Hepatocyte (in vitro differentiated cells): ENCODE measurements around the gene ADGRD1. TPM values are rescaled to one million over a fixed set of nuclear protein-coding genes. Genes with fewer than 3 reads are reported as not detected.
A peak's percentile ranks its signal among the peaks of the same experiment; 100 is the strongest.
"Not testable (repeated sequence)": the region's sequence is repeated elsewhere in the genome, so short reads cannot be mapped to it uniquely, and the experiment has no call there.

Experiments
- DNase-seq: peaks from one replicate; pipeline ENCODE4 v3.0.0-alpha.2; 2016; ENCODE audit warnings: low spot score
- H2AFZ ChIP-seq: fragments of 200-600 bp; sonication (generic); 2 replicates; pipeline ENCODE4 v1.6.0; 2016; ENCODE audit warnings: antibody characterized with exemption, mild to moderate bottlenecking
- H3K27ac ChIP-seq: fragments of 200-600 bp; sonication (generic); 2 replicates; pipeline ENCODE4 v1.5.1; 2016; ENCODE audit warnings: mild to moderate bottlenecking
- H3K27me3 ChIP-seq: fragments of 200-600 bp; sonication (generic); 2 replicates; pipeline ENCODE4 v1.6.1; 2016
- H3K36me3 ChIP-seq: fragments of 200-600 bp; sonication (generic); replicated peaks from 2 replicates; pipeline ENCODE4 v1.5.1; 2016; ENCODE audit warnings: low read depth; ENCODE audit not compliant: insufficient read depth
- H3K4me1 ChIP-seq: fragments of 200-600 bp; sonication (generic); 2 replicates; pipeline ENCODE4 v1.5.1; 2016; ENCODE audit warnings: mild to moderate bottlenecking, moderate library complexity; ENCODE audit not compliant: insufficient read depth
- H3K4me2 ChIP-seq: fragments of 200-600 bp; sonication (generic); 2 replicates; pipeline ENCODE4 v1.6.0; 2016
- H3K4me3 ChIP-seq: fragments of 200-600 bp; sonication (generic); 2 replicates; pipeline ENCODE4 v1.5.1; 2016; ENCODE audit warnings: mild to moderate bottlenecking
- H3K79me2 ChIP-seq: fragments of 200-600 bp; sonication (generic); 2 replicates; pipeline ENCODE4 v1.6.0; 2017; ENCODE audit warnings: mild to moderate bottlenecking
- H3K9me2 ChIP-seq: fragments of 200-600 bp; sonication (generic); replicated peaks from 2 replicates; pipeline ENCODE4 v1.6.0; 2017; ENCODE audit warnings: mild to moderate bottlenecking; ENCODE audit not compliant: insufficient read depth
- H3K9me3 ChIP-seq: fragments of 200-600 bp; sonication (generic); 2 replicates; pipeline ENCODE4 v1.5.1; 2016; ENCODE audit warnings: low read depth, mild to moderate bottlenecking
- H4K20me1 ChIP-seq: fragments of 200-600 bp; sonication (generic); 2 replicates; pipeline ENCODE4 v1.6.0; 2016; ENCODE audit warnings: mild to moderate bottlenecking; ENCODE audit not compliant: insufficient read depth, poor library complexity, severe bottlenecking
- EZH2 ChIP-seq: fragments of 200-600 bp; sonication (generic); IDR thresholded peaks from 2 replicates; pipeline ENCODE4 v1.6.1; 2016; ENCODE audit warnings: antibody characterized with exemption, mild to moderate bottlenecking, borderline replicate concordance
- EZH2phosphoT487 ChIP-seq: fragments of 200-600 bp; sonication (generic); IDR thresholded peaks from one replicate; pipeline ENCODE4 v1.6.1; 2018; ENCODE audit warnings: antibody characterized with exemption, mild to moderate bottlenecking, low read depth, moderate library complexity; ENCODE audit not compliant: unreplicated experiment, severe bottlenecking
- WGBS: methylation state at CpG from one replicate; pipeline ENCODE4 v1.1.6; 2016; ENCODE audit warnings: low lambda C conversion rate; ENCODE audit errors: missing lambda C conversion rate; 5-methylcytosine and 5-hydroxymethylcytosine counted together
- polyA plus RNA-seq: library from polyadenylated mRNA; unstranded; fragments of >200 nt; fragmentation: Nextera tagmentation; extraction: Ambion mirVana; gene quantifications from 2 replicates; pipeline ENCODE4 v1.2.1, GENCODE V29; 2016
- total RNA-seq: library from RNA; depleted of rRNA; stranded (reverse); fragments of >200 nt; gene quantifications from 2 replicates; pipeline ENCODE4 v1.2.3, GENCODE V29; 2014
- TF ChIP-seq, protein P1 (sequence below): fragments of 200-600 bp; sonication (generic); IDR thresholded peaks from 2 replicates; pipeline ENCODE4 v1.5.1; 2016; ENCODE audit warnings: antibody characterized with exemption, mild to moderate bottlenecking; ENCODE audit not compliant: poor library complexity

Gene ADGRD1
- total and polyA plus RNA-seq, 2 experiments from 2014 or later: 18.1 to 18.5 TPM

- not testable (repeated sequence) for H3K9me3 ChIP-seq, H2AFZ ChIP-seq, H3K27ac ChIP-seq, H3K4me3 ChIP-seq, H3K27me3 ChIP-seq, DNase-seq, H4K20me1 ChIP-seq, H3K4me1 ChIP-seq, H3K36me3 ChIP-seq, H3K9me2 ChIP-seq, H3K4me2 ChIP-seq, H3K79me2 ChIP-seq
- WGBS: 95% methylated on average over 8 of the region's 12 CpGs
Observed at GRCh38 chr12:131071950-131072349, 118.2 kb downstream of the ADGRD1 start.

GRCh38 chr12:131072451-131073230, 118.9 kb downstream of the ADGRD1 start:
- Histone ChIP-seq H3K27ac (no peak overlapping the region), H2AFZ (no peak overlapping the region), H3K4me1 (no peaks in the 10 kb centered on the region), H3K4me2 (no peak overlapping the region), H3K4me3 (no peak overlapping the region), H3K79me2 (no peaks in the 10 kb centered on the region), H3K36me3 (no peaks in the 10 kb centered on the region), H3K9me2 (no peaks in the 10 kb centered on the region), H4K20me1 (no peaks in the 10 kb centered on the region), H3K27me3 (no peaks in the 10 kb centered on the region), H3K9me3 (no peaks in the 10 kb centered on the region)
- DNase-seq: no peak
- 98% methylated on average over 3 of the region's 3 CpGs for WGBS
- TF ChIP-seq, protein P1, sequence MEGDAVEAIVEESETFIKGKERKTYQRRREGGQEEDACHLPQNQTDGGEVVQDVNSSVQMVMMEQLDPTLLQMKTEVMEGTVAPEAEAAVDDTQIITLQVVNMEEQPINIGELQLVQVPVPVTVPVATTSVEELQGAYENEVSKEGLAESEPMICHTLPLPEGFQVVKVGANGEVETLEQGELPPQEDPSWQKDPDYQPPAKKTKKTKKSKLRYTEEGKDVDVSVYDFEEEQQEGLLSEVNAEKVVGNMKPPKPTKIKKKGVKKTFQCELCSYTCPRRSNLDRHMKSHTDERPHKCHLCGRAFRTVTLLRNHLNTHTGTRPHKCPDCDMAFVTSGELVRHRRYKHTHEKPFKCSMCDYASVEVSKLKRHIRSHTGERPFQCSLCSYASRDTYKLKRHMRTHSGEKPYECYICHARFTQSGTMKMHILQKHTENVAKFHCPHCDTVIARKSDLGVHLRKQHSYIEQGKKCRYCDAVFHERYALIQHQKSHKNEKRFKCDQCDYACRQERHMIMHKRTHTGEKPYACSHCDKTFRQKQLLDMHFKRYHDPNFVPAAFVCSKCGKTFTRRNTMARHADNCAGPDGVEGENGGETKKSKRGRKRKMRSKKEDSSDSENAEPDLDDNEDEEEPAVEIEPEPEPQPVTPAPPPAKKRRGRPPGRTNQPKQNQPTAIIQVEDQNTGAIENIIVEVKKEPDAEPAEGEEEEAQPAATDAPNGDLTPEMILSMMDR: no peak
- TF ChIP-seq EZH2phosphoT487 (no peak), EZH2 (no peak)

- Histone ChIP-seq H3K4me2 (no peak overlapping the region), H3K9me3 (no peaks in the 10 kb centered on the region), H3K36me3 (no peaks in the 10 kb centered on the region), H3K4me3 (no peak overlapping the region), H3K9me2 (no peaks in the 10 kb centered on the region), H3K4me1 (no peaks in the 10 kb centered on the region), H2AFZ (no peak overlapping the region), H3K27me3 (no peaks in the 10 kb centered on the region), H4K20me1 (no peaks in the 10 kb centered on the region), H3K79me2 (no peaks in the 10 kb centered on the region), H3K27ac (no peak overlapping the region)
- WGBS: 82% methylated on average over 18 of the region's 18 CpGs
- peak; percentile 27 for DNase-seq
- TF ChIP-seq EZH2phosphoT487 (no peak), EZH2 (no peak)
- TF ChIP-seq, protein P1: no peak
Observed at GRCh38 chr12:131074221-131075083, 120.7 kb downstream of the ADGRD1 start.

- Histone ChIP-seq H3K36me3 (no peaks in the 10 kb centered on the region), H3K79me2 (no peaks in the 10 kb centered on the region), H3K4me3 (no peak overlapping the region), H3K27me3 (no peaks in the 10 kb centered on the region), H3K4me2 (no peak overlapping the region), H2AFZ (no peak overlapping the region), H3K9me3 (no peaks in the 10 kb centered on the region), H3K27ac (no peak overlapping the region), H3K4me1 (no peaks in the 10 kb centered on the region), H3K9me2 (no peaks in the 10 kb centered on the region), H4K20me1 (no peaks in the 10 kb centered on the region)
- TF ChIP-seq, protein P1: no peak
- TF ChIP-seq EZH2phosphoT487 (no peak), EZH2 (no peak)
- WGBS: 81% methylated on average over 6 of the region's 6 CpGs
- DNase-seq: no peak
Observed at GRCh38 chr12:131075194-131075593, 121.5 kb downstream of the ADGRD1 start.
